Liver (tissue), 9 donors: ENCODE results near the gene GORAB. TPM values are rescaled to one million over a fixed set of nuclear protein-coding genes. Genes with fewer than 3 reads are reported as not detected.

ENCODE experiments used
- DNase-seq: peaks from one replicate; pipeline ENCODE4 v3.0.0-alpha.2; 2017; ENCODE audit warnings: low spot score
- H3K27ac ChIP-seq, 2 donors: one replicate each; pipeline ENCODE4 v1.7.0; 2013; ENCODE audit warnings: inconsistent platforms in 2 of 2, low read length in 2 of 2, control low read depth in 1 of 2, low read depth in 1 of 2, mild to moderate bottlenecking in 1 of 2
- H3K27me3 ChIP-seq, 4 donors: one replicate each; pipeline versions ENCODE4 v1.6.1 to v1.7.0; 2013; ENCODE audit warnings: low read length in 3 of 4, inconsistent platforms in 1 of 4, mild to moderate bottlenecking in 1 of 4, moderate library complexity in 1 of 4; ENCODE audit not compliant: control insufficient read depth in 4 of 4, insufficient read depth in 4 of 4
- H3K36me3 ChIP-seq, 4 donors: one replicate each; pipeline versions ENCODE4 v1.6.1 to v1.7.0; 2013; ENCODE audit warnings: low read length in 3 of 4, mild to moderate bottlenecking in 3 of 4, low read depth in 1 of 4, moderate library complexity in 1 of 4; ENCODE audit not compliant: control insufficient read depth in 4 of 4, insufficient read depth in 3 of 4
- H3K4me1 ChIP-seq, 4 donors: one replicate each; pipeline versions ENCODE4 v1.6.1 to v1.7.0; 2013; ENCODE audit warnings: low read length in 3 of 4, mild to moderate bottlenecking in 3 of 4, moderate library complexity in 1 of 4; ENCODE audit not compliant: control insufficient read depth in 4 of 4, insufficient read depth in 4 of 4
- H3K4me3 ChIP-seq, 3 donors: one replicate each; pipeline versions ENCODE4 v1.6.1 to v1.7.0; 2013; ENCODE audit warnings: low read length in 3 of 3, control low read depth in 1 of 3, low read depth in 1 of 3, mild to moderate bottlenecking in 1 of 3
- H3K9ac ChIP-seq, 2 donors: one replicate each; pipeline ENCODE4 v1.7.0; 2013; ENCODE audit warnings: low read length in 2 of 2, mild to moderate bottlenecking in 2 of 2, moderate library complexity in 2 of 2, control low read depth in 1 of 2, low read depth in 1 of 2
- H3K9me3 ChIP-seq, 4 donors: one replicate each; pipeline versions ENCODE4 v1.6.1 to v1.7.0; 2013; ENCODE audit warnings: low read length in 3 of 4; ENCODE audit not compliant: control insufficient read depth in 4 of 4
- EGR1 ChIP-seq, 2 donors: IDR thresholded peaks; 2 replicates each; pipeline ENCODE4 v1.6.1; 2016 to 2018; ENCODE audit warnings: antibody characterized with exemption in 2 of 2, low read depth in 2 of 2
- FOXA1 ChIP-seq: IDR thresholded peaks from 2 replicates; pipeline ENCODE4 v1.6.1; 2016; ENCODE audit warnings: antibody characterized with exemption
- FOXA2 ChIP-seq: IDR thresholded peaks from 2 replicates; pipeline ENCODE4 v1.6.1; 2016; ENCODE audit warnings: antibody characterized with exemption
- GABPA ChIP-seq, 2 donors: IDR thresholded peaks in 1 of 2; conservative IDR thresholded peaks in 1 of 2; 2 replicates each; pipeline ENCODE4 v1.6.1; 2016; ENCODE audit warnings: antibody characterized with exemption in 2 of 2, mild to moderate bottlenecking in 1 of 2, moderate library complexity in 1 of 2
- HNF4A ChIP-seq, 2 donors: conservative IDR thresholded peaks; 2 replicates each; pipeline ENCODE4 v1.6.1; 2016; ENCODE audit warnings: antibody characterized with exemption in 2 of 2, mild to moderate bottlenecking in 2 of 2
- HNF4G ChIP-seq: IDR thresholded peaks from 2 replicates; pipeline ENCODE4 v1.6.1; 2016; ENCODE audit warnings: antibody characterized with exemption
- JUND ChIP-seq, 2 donors: IDR thresholded peaks; 2 replicates each; pipeline ENCODE4 v1.6.1; 2016; ENCODE audit warnings: antibody characterized with exemption in 2 of 2
- NR2F2 ChIP-seq: IDR thresholded peaks from 2 replicates; pipeline ENCODE4 v1.6.1; 2016; ENCODE audit warnings: antibody characterized with exemption
- RAD21 ChIP-seq, 2 donors: IDR thresholded peaks; 2 replicates each; pipeline ENCODE4 v1.6.1; 2016; ENCODE audit warnings: antibody characterized with exemption in 2 of 2, mild to moderate bottlenecking in 2 of 2
- RXRA ChIP-seq, 2 donors: IDR thresholded peaks; 2 replicates each; pipeline ENCODE4 v1.6.1; 2017 to 2018; ENCODE audit warnings: antibody characterized with exemption in 2 of 2, mild to moderate bottlenecking in 1 of 2
- SP1 ChIP-seq: IDR thresholded peaks from 2 replicates; pipeline ENCODE4 v1.6.1; 2018; ENCODE audit warnings: antibody characterized with exemption, mild to moderate bottlenecking
- TAF1 ChIP-seq: conservative IDR thresholded peaks from 2 replicates; pipeline ENCODE4 v1.6.1; 2016; ENCODE audit warnings: antibody characterized with exemption, mild to moderate bottlenecking
- WGBS: extraction: QIAGEN DNeasy Blood & Tissue Kit; methylation state at CpG from one replicate; pipeline ENCODE4 v1.1.7; 2013; 5-methylcytosine and 5-hydroxymethylcytosine counted together
- polyA plus RNA-seq, 2 donors: library from polyadenylated mRNA; stranded (reverse) in 1 of 2; unstranded in 1 of 2; fragments of 200-250 nt in 1 of 2; fragments of >200 nt in 1 of 2; fragmentation: Nextera tagmentation in 1 of 2; extraction: Ambion mirVana in 1 of 2; gene quantifications; one replicate each; pipeline versions ENCODE4 v1.2.1 to v1.2.3, GENCODE V29; 2013 to 2015
- total RNA-seq, 2 donors: library from RNA; depleted of rRNA; stranded (reverse); fragments of >200 nt; gene quantifications; one replicate each; pipeline ENCODE4 v1.2.3, GENCODE V29; 2014
- TF ChIP-seq, protein P1 (sequence below): IDR thresholded peaks from 2 replicates; pipeline ENCODE4 v1.6.1; 2016; ENCODE audit warnings: antibody characterized with exemption
- TF ChIP-seq, protein P2 (sequence below): IDR thresholded peaks from 2 replicates; pipeline ENCODE4 v1.6.1; 2016; ENCODE audit warnings: antibody characterized with exemption
- TF ChIP-seq, protein P3 (sequence below): fragments of 150-350 bp; IDR thresholded peaks from 2 replicates; pipeline ENCODE4 v1.5.1; 2017; ENCODE audit warnings: improper control_type of control experiment, low read depth, low read length; ENCODE audit not compliant: missing input control
- TF ChIP-seq, protein P4 (sequence below): IDR thresholded peaks from 2 replicates; pipeline ENCODE4 v1.6.1; 2016; ENCODE audit warnings: antibody characterized with exemption, mild to moderate bottlenecking
- TF ChIP-seq, protein P5 (sequence below): IDR thresholded peaks from 2 replicates; pipeline ENCODE4 v1.6.1; 2016; ENCODE audit warnings: antibody characterized with exemption
- donor health status: healthy.
- donor health status: healthy.
- donor health status: healthy.
- donor health status: healthy.
- donor health status: healthy.

GORAB gene
- total and polyA plus RNA-seq, 4 donors: 4.0 to 11.1 (median 8.7) TPM

DNA sequence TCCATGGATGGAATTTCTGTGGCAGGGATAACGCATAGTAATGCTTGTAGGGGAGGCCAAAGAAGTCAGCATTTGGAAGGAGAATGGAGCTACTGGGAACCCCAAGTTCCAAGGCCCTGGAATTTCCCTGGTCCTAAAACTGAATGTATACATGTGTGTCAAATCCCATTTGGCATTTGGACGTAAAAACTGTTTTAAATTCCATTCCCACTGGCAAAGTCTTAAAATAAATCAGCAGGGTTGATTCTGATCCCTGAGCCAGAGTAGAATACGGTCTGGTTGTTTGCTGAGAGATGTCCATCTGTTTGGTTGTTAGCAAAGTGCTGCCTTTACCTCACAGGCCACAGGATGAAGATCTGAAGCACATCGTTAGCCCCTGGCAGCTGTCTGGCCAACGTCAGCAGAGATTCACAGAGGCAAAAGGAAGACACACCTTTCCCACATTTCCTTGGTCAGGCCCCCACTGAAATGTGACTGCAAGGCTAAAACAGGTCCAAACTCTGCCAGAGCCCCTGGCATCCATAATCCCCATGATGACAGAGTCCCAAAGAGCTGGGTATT, 62.2 kb downstream of the GORAB start:
- peaks cover 0 to 4% (median 0%) of the 10 kb centered on the region in 4 donors for H3K27me3 ChIP-seq
- H3K36me3 ChIP-seq: no peaks in the 10 kb centered on the region
- H3K9ac ChIP-seq: no peak overlapping the region
- H3K27ac ChIP-seq: no peak overlapping the region
- no peak overlapping the region for H3K4me3 ChIP-seq
- 59% methylated on average over 5 of the region's 5 CpGs for WGBS
- TF ChIP-seq EGR1 (IDR thresholded peaks at IDR 0.05; ENCODE audit: low read depth in 2 of 2) (no peak), HNF4G (no peak)
- H3K4me1 ChIP-seq: no peaks in the 10 kb centered on the region
- peaks cover 0 to 2% (median 0%) of the 10 kb centered on the region in 4 donors for H3K9me3 ChIP-seq
- no peak for DNase-seq

DNA sequence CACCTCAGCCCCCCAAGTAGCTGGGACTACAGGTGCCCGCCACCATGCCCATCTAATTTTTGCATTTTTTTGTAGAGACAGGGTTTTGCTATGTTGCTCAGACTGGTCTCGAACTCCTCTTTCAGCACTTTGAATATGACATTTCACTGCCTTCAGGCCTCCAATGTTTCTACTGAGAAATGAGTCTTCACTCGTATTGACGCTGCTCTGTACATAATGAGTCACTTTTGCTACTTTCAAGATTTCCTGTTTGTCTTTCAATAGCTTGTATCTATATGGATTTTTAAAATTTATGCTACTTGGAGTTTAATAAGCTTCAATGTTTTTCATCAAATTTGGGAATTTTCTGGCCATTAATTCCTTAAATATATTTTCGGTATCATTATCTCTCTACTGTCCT, 64.7 kb downstream of the GORAB start:
- H3K27me3 ChIP-seq: peaks cover 0 to under 1% (median 0%) of the 10 kb centered on the region in 4 donors
- H3K36me3 ChIP-seq: no peaks in the 10 kb centered on the region
- TF ChIP-seq FOXA1: no peak
- TF ChIP-seq NR2F2: no peak
- no peak for TF ChIP-seq JUND (IDR thresholded peaks at IDR 0.05)
- TF ChIP-seq HNF4G: no peak
- TF ChIP-seq FOXA2: no peak
- TF ChIP-seq, protein P1, sequence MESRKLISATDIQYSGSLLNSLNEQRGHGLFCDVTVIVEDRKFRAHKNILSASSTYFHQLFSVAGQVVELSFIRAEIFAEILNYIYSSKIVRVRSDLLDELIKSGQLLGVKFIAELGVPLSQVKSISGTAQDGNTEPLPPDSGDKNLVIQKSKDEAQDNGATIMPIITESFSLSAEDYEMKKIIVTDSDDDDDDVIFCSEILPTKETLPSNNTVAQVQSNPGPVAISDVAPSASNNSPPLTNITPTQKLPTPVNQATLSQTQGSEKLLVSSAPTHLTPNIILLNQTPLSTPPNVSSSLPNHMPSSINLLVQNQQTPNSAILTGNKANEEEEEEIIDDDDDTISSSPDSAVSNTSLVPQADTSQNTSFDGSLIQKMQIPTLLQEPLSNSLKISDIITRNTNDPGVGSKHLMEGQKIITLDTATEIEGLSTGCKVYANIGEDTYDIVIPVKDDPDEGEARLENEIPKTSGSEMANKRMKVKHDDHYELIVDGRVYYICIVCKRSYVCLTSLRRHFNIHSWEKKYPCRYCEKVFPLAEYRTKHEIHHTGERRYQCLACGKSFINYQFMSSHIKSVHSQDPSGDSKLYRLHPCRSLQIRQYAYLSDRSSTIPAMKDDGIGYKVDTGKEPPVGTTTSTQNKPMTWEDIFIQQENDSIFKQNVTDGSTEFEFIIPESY: no peak
- no peak for TF ChIP-seq SP1
- TF ChIP-seq EGR1 (IDR thresholded peaks at IDR 0.05; ENCODE audit: low read depth in 2 of 2): no peak
- TF ChIP-seq, protein P2, sequence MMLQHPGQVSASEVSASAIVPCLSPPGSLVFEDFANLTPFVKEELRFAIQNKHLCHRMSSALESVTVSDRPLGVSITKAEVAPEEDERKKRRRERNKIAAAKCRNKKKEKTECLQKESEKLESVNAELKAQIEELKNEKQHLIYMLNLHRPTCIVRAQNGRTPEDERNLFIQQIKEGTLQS: no peak
- TF ChIP-seq TAF1: no peak
- TF ChIP-seq, protein P3, sequence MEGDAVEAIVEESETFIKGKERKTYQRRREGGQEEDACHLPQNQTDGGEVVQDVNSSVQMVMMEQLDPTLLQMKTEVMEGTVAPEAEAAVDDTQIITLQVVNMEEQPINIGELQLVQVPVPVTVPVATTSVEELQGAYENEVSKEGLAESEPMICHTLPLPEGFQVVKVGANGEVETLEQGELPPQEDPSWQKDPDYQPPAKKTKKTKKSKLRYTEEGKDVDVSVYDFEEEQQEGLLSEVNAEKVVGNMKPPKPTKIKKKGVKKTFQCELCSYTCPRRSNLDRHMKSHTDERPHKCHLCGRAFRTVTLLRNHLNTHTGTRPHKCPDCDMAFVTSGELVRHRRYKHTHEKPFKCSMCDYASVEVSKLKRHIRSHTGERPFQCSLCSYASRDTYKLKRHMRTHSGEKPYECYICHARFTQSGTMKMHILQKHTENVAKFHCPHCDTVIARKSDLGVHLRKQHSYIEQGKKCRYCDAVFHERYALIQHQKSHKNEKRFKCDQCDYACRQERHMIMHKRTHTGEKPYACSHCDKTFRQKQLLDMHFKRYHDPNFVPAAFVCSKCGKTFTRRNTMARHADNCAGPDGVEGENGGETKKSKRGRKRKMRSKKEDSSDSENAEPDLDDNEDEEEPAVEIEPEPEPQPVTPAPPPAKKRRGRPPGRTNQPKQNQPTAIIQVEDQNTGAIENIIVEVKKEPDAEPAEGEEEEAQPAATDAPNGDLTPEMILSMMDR: no peak
- no peak for TF ChIP-seq RXRA (IDR thresholded peaks at IDR 0.05)
- no peak for TF ChIP-seq HNF4A (conservative IDR thresholded peaks at IDR 0.05)
- TF ChIP-seq, protein P4, sequence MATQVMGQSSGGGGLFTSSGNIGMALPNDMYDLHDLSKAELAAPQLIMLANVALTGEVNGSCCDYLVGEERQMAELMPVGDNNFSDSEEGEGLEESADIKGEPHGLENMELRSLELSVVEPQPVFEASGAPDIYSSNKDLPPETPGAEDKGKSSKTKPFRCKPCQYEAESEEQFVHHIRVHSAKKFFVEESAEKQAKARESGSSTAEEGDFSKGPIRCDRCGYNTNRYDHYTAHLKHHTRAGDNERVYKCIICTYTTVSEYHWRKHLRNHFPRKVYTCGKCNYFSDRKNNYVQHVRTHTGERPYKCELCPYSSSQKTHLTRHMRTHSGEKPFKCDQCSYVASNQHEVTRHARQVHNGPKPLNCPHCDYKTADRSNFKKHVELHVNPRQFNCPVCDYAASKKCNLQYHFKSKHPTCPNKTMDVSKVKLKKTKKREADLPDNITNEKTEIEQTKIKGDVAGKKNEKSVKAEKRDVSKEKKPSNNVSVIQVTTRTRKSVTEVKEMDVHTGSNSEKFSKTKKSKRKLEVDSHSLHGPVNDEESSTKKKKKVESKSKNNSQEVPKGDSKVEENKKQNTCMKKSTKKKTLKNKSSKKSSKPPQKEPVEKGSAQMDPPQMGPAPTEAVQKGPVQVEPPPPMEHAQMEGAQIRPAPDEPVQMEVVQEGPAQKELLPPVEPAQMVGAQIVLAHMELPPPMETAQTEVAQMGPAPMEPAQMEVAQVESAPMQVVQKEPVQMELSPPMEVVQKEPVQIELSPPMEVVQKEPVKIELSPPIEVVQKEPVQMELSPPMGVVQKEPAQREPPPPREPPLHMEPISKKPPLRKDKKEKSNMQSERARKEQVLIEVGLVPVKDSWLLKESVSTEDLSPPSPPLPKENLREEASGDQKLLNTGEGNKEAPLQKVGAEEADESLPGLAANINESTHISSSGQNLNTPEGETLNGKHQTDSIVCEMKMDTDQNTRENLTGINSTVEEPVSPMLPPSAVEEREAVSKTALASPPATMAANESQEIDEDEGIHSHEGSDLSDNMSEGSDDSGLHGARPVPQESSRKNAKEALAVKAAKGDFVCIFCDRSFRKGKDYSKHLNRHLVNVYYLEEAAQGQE: no peak
- TF ChIP-seq GABPA (IDR thresholded peaks at IDR 0.05 in 1 of 2, conservative IDR thresholded peaks at IDR 0.05 in 1 of 2): no peak
- TF ChIP-seq, protein P5, sequence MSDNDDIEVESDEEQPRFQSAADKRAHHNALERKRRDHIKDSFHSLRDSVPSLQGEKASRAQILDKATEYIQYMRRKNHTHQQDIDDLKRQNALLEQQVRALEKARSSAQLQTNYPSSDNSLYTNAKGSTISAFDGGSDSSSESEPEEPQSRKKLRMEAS: no peak
- TF ChIP-seq RAD21 (IDR thresholded peaks at IDR 0.05): no peak
- WGBS: 91% methylated on average over 5 of the region's 5 CpGs
- H3K4me3 ChIP-seq: no peak overlapping the region
- H3K9me3 ChIP-seq: peaks cover 3 to 4% (median 3%) of the 10 kb centered on the region in 4 donors
- H3K9ac ChIP-seq: no peak overlapping the region
- no peaks in the 10 kb centered on the region for H3K4me1 ChIP-seq
- no peak for DNase-seq
- H3K27ac ChIP-seq: no peak overlapping the region
